GM18861 (cell line): ENCODE measurements around the gene TTC13.

Experiments
- ATAC-seq: cut with Tn5 transposase; IDR thresholded peaks from one replicate; pipeline ENCODE4 v1.9.1; 2021; ENCODE audit not compliant: unreplicated experiment

The TTC13 gene

GRCh38 chr1:230948903-230949302 lies 29.8 kb downstream of the TTC13 start:
- no peak for ATAC-seq

GRCh38 chr1:230948301-230948700 lies 30.4 kb downstream of the TTC13 start:
- ATAC-seq, result no peak

DNA sequence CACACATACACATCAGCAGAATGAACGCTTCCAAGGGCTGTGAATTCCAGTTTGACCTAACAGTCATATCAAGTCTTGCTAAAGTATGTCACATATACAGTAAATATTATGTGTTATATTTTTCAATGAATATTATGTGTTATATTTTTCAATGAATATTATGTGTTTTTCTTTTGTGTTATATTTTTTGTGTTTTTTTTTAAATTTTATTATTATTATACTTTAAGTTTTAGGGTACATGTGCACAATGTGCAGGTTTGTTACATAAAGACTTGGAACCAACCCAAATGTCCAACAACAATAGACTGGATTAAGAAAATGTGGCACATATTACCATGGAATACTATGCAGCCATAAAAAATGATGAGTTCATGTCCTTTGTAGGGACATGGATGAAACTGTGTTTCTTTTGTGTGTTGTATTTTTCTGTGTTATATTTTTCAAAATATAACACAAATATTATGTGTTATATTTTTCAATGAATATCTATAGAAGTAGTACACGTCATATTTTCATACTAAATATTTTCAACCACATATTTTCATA lies 35.5 kb downstream of the TTC13 start:
- no peak for ATAC-seq

DNA sequence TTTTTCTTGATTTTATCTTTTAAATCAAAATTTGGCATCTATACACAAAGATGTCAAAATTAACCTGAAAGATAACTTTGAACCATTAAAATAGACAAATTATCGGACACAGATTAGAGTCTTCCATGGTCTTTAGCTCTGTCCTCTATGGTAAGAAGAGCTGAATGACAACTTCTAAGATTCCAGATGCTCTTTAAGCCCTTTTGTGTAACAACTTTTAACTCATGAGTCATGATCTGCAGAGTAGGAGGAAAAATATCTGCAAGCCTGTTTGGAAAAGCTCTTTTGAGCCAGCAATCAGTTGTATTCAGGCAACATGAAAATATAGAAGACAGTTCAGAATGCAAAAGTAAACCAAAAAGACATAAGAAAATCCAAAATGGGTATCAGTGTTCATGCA lies 37.8 kb downstream of the TTC13 start:
- ATAC-seq, result no peak

DNA sequence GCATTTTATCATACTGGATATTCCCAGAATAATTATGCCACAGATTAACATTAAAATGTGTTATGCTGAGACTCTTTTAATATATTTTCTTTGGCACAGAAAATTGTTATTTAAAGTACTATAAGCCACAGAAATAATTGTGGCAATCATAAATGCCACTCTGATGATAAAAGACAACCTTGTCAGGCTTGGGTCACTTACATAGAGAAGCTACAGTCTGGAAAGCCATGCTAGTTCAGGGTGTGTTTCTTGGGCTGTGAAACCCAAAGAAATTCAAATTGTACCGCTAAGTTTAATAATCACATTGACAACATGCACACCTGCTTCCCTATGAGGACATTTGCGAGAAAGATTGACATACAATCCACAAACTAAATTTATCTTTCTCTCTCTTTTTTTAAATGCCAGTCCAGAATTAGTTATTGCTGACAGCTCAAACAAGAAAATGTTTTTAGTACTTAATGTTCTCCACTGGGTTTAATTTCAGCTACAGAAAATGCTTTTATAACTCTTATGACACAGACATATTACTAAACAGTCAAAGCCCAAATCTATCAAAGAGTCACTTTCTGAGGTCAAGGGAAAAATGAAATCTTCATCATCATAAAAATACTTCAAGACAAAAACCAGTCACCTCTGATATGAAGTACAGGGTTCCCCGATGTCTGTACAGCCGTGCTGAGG lies 38.7 kb downstream of the TTC13 start:
- no peak for ATAC-seq

DNA sequence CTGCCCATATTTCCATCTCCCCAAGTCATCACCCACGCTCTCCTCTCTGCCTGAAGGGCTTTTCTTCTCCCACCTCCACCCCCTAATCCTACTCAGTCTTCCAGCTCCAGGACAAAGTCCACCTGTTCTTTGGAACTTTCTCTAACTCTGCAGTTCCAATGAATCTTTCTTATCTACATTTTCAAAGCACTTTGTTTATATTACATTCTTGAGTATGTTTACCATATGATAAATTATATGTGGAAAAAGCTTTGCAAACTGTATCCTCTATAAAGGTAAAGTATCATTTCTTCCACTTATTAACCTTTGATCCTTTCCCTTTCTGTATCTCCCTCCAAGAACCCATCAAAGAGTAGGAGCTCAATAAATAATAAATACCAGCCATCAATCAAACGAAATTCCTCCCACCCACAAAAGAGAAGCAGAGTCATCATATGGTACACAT lies 39.7 kb downstream of the TTC13 start:
- no peak for ATAC-seq

DNA sequence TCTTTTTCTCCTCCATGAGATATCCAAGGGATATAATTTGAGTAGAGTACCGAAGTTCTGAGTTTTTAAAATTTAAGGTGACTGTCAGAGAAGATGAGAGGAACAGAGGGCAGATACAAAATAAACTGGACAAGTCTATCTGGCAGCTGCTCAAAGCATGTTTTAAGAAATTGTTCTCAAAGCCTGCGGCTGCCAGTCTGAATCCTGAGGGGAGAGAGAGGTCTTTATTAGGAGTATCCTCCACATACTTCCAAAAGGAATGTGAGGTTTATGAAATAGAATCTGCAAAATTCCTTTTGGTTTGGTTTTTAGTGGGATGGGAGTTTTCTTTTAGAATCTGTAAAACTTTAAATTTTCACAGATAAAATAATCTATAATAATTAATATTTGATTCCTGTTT lies 41.3 kb downstream of the TTC13 start:
- no peak for ATAC-seq

DNA sequence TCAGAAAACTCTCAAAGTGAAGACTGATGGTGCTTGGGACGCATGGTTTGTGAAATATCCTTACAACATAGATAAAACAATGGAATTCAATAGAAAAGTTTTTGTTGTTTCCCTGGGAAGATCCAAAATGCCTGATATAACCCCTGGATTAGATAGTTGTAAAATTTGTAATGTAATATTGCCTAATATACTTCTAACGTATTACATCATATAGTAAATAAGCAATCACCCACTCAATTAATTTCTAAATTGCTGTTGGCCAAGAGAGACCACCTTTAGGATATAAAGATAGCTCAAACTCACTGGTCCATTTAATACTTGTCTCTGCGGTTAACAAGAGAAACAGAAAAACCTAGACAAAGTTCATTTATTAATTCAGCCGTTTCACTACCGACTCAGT lies 42.2 kb downstream of the TTC13 start:
- ATAC-seq, result no peak

DNA sequence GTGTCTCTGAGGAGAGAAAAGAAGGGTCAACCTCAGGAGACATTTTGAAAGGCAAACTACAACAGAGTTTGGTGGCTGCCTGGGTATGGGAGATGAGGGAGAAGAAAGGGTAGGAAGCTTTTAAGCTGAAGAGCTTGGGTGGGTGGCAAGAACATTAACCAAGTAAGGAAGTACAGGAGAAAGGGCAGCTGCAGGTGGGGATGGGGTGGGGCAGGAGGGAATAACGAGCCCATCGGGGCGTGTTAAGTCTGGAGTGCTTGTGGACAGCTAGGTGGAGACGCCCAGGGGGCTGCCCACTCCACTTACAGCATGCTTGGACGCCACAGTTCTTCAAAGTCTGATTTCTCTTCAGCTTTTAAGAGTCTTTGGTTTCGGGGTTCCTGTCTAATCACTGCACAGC lies 42.8 kb downstream of the TTC13 start:
- no peak for ATAC-seq

DNA sequence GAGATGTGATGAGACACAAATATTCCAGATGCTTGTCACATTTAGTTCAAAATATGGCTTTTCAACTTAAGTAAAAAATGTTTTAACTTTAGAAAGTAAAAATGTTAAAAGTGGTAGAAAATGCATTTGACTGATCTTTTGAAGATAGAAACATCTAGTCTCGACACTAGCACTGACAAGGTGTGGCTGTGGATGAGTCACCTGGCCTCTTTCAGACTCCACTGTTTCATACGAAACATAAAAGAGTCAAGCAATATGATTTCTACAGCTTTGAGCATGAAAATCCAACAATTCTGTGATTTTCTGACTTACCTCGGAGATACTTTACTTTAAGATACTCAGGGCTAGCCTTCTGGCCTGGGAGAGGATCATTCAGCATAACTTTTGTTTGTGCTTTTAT lies 47.7 kb downstream of the TTC13 start:
- no peak for ATAC-seq

DNA sequence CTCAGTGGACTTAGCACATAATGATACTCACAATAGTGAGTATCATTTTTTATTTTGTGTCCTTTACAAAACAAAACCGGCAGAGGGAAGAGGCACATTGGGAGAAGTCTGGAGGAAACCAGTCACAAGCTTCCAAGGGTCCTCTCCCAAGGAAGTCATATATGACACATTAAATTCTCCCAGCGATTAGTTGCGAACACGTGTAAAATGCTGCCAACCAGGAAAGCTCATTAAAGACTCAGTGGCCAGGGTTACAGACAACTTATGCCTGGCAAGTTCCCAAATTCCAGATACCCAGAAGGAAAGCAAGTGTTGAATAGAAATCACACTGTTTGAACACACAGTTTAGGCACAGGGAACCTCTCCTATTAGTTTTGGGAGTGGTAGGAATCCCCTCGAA lies 52.5 kb downstream of the TTC13 start:
- ATAC-seq, result no peak

DNA sequence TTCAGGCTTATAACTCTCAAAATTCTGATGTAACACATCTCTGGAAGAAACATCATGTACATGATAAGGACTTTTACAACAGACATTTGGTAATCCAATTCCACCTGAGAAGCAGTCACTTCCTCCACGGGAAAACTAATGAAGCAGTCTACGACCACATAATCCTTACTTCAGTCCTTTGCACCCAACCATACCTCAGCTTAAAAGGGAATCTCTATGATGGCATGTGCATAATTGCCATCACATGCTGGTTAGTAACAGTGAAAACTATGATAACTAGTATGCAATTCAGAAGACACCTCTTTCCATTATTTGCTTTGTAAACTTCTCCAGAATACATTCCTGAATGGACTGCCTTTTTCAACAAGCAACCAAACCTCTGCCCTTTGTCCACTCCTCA lies 53.1 kb downstream of the TTC13 start:
- no peak for ATAC-seq

DNA sequence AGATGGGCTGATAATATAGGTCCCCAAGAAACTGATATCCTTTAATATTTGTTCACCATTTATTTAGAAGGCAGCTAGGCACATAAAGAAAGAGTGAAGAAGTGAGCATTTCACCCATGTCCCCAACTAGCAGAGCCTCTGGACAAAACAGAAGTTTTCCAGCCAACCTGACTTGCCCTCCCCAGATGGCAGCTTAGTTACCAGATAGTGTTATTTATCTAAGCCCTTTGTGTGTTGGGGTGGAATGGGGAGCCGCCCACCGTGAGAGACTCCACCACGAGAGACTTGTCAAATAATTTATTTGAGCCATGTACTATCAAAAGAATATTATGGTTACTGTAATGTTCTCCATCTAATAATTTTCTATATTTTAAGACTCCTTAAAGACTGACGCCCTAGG lies 55.5 kb downstream of the TTC13 start:
- ATAC-seq, result no peak

- no peak for ATAC-seq
Measured at GRCh38 chr1:230922620-230923019, 56.0 kb downstream of the TTC13 start.

GRCh38 chr1:230919207-230919606 lies 59.5 kb downstream of the TTC13 start:
- no peak for ATAC-seq

- no peak for ATAC-seq
Measured at GRCh38 chr1:230917284-230918135, 61.2 kb downstream of the TTC13 start.

GRCh38 chr1:230916587-230917283 lies 61.9 kb downstream of the TTC13 start:
- no peak for ATAC-seq

DNA sequence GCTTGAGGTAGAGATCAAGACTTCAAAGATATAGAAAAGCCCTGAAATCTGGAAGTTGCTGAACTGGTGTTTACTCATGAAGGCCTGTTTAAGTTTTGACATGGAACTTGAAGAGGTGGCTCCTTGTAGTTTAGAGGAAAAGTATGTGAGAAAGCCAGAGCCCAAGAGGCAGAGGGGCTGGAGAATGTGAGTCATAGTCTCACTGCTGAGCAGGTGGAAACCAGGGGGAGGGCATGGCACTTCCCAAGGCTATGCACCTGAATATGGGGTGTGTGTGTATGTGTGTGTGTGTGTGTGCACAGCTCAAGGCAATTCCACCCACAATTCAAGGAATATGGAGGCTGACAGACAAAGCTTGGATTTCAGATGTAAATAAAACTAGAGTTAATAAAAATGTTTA lies 63.6 kb downstream of the TTC13 start:
- no peak for ATAC-seq

- no peak for ATAC-seq
Measured at GRCh38 chr1:230913496-230913895, 65.2 kb downstream of the TTC13 start.

GRCh38 chr1:230910755-230911117 lies 67.9 kb downstream of the TTC13 start:
- no peak for ATAC-seq

DNA sequence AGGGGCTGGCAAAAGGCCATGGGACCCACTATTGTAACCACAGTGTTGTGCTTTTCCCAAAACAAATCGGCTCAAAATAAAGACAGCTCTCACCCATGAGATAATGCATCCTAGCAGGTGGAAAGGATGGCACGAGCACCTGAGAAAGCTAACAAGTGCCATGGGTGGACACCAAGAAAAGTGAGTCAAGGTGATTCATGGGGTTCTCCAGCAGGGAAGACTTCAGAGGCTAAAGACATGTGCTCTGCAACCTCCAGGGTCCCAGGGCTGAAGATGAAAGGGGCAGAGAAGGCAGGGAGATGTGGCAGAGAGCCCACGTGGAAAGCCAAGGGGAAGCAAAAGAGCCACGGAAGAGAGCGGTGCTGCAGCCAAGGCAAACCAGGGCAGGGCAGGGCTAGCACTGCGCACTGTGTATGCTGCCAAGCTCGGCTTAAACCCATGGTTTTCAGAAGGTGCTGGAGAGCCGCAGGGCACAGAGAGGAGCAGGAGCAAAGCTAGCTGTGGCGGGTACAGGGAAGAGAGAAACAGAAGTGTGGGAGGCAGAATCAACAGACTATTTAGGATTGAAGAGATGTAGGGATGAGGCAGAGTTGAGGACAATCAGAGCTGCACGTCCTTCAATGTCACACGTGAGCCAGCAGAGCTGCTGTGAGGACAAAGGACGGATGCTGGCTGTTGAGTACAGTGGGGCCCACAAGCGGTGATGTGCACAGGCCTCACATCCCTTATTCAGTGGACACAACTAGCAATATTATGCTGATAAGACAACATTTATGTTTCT lies 68.5 kb downstream of the TTC13 start:
- ATAC-seq, result no peak
